Mesenchymal stem cell (in vitro differentiated cells and primary cell): ENCODE results near the gene FBRSL1.
"Not testable (repeated sequence)": the region's sequence is repeated elsewhere in the genome, so short reads cannot be mapped to it uniquely, and the experiment has no call there.

ENCODE experiments used
- DNase-seq: peaks from one replicate; pipeline ENCODE4 v3.0.0-alpha.2; 2013
- H2AFZ ChIP-seq: one replicate; pipeline ENCODE4 v1.6.1; 2013; ENCODE audit warnings: low read depth, mild to moderate bottlenecking, control low read depth, inconsistent platforms, low read length, moderate library complexity
- H2AK5ac ChIP-seq: 2 replicates; pipeline ENCODE4 v1.6.1; 2013; ENCODE audit warnings: low read length, moderate library complexity, mild to moderate bottlenecking, inconsistent platforms; ENCODE audit not compliant: severe bottlenecking
- H2BK120ac ChIP-seq: one replicate; pipeline ENCODE4 v1.6.1; 2013; ENCODE audit warnings: low read depth, mild to moderate bottlenecking, inconsistent platforms, low read length, moderate library complexity
- H2BK12ac ChIP-seq, 2 experiments: one replicate each; pipeline ENCODE4 v1.6.1; 2013; ENCODE audit warnings: inconsistent platforms in 2 of 2, low read length in 2 of 2, mild to moderate bottlenecking in 2 of 2, moderate library complexity in 2 of 2, control low read depth in 1 of 2
- H2BK15ac ChIP-seq: one replicate; pipeline ENCODE4 v1.6.1; 2013; ENCODE audit warnings: mild to moderate bottlenecking, low read depth, inconsistent platforms; ENCODE audit not compliant: poor library complexity, severe bottlenecking
- H2BK5ac ChIP-seq: 2 replicates; pipeline ENCODE4 v1.6.1; 2013; ENCODE audit warnings: low read depth, mild to moderate bottlenecking, low read length, control low read depth, inconsistent platforms; ENCODE audit not compliant: poor library complexity, severe bottlenecking
- H3K14ac ChIP-seq, 2 experiments: one replicate each; pipeline ENCODE4 v1.6.1; 2013; ENCODE audit warnings: inconsistent platforms in 2 of 2, low read length in 2 of 2, control low read depth in 1 of 2, mild to moderate bottlenecking in 1 of 2, moderate library complexity in 1 of 2
- H3K18ac ChIP-seq, 2 experiments: one replicate each; pipeline ENCODE4 v1.6.1; 2013; ENCODE audit warnings: inconsistent platforms in 2 of 2, low read length in 2 of 2, control low read depth in 1 of 2, low read depth in 1 of 2, mild to moderate bottlenecking in 1 of 2
- H3K23ac ChIP-seq, 2 experiments: one replicate each; pipeline ENCODE4 v1.6.1; 2013; ENCODE audit warnings: inconsistent platforms in 2 of 2, low read length in 2 of 2, mild to moderate bottlenecking in 2 of 2, moderate library complexity in 2 of 2, control low read depth in 1 of 2
- H3K27ac ChIP-seq: 2 replicates; pipeline ENCODE4 v1.5.1; 2013; ENCODE audit warnings: mild to moderate bottlenecking, moderate library complexity, low read length, control low read depth, inconsistent platforms; ENCODE audit not compliant: poor library complexity, severe bottlenecking
- H3K27me3 ChIP-seq, 2 experiments: 2 replicates each; pipeline versions ENCODE4 v1.6.1 to v1.7.0; 2013; ENCODE audit warnings: low read length in 2 of 2, mild to moderate bottlenecking in 2 of 2, moderate library complexity in 2 of 2, control low read depth in 1 of 2, inconsistent platforms in 1 of 2; ENCODE audit not compliant: control insufficient read depth in 1 of 2, insufficient read depth in 1 of 2
- H3K36me3 ChIP-seq, 2 experiments: 2 replicates each; pipeline versions ENCODE4 v1.6.1 to v1.7.0; 2013; ENCODE audit warnings: low read length in 2 of 2, control low read depth in 1 of 2, inconsistent platforms in 1 of 2, low read depth in 1 of 2, mild to moderate bottlenecking in 1 of 2; ENCODE audit not compliant: insufficient read depth in 2 of 2, control insufficient read depth in 1 of 2
- H3K4ac ChIP-seq, 2 experiments: one replicate each; pipeline ENCODE4 v1.6.1; 2013; ENCODE audit warnings: inconsistent platforms in 2 of 2, low read length in 2 of 2, mild to moderate bottlenecking in 2 of 2, moderate library complexity in 2 of 2, control low read depth in 1 of 2, low read depth in 1 of 2
- H3K4me1 ChIP-seq: 2 replicates; pipeline ENCODE4 v1.6.1; 2013; ENCODE audit warnings: low read depth, low read length, control low read depth; ENCODE audit not compliant: control insufficient read depth, insufficient read depth
- H3K4me2 ChIP-seq: 2 replicates; pipeline ENCODE4 v1.6.1; 2013; ENCODE audit warnings: low read length, mild to moderate bottlenecking, inconsistent platforms; ENCODE audit not compliant: poor library complexity, severe bottlenecking
- H3K4me3 ChIP-seq, 2 experiments: 2 replicates each; pipeline versions ENCODE4 v1.5.1 to v1.7.0; 2013; ENCODE audit warnings: low read length in 2 of 2, mild to moderate bottlenecking in 2 of 2, control low read depth in 1 of 2, low read depth in 1 of 2; ENCODE audit not compliant: insufficient read depth in 1 of 2
- H3K79me1 ChIP-seq: replicated peaks from 2 replicates; pipeline ENCODE4 v1.6.1; 2013; ENCODE audit warnings: mild to moderate bottlenecking, control low read depth, low read length, inconsistent platforms; ENCODE audit not compliant: poor library complexity, severe bottlenecking
- H3K9ac ChIP-seq: 2 replicates; pipeline ENCODE4 v1.7.0; 2013; ENCODE audit warnings: mild to moderate bottlenecking, low read length, moderate library complexity
- H3K9me3 ChIP-seq: 2 replicates; pipeline ENCODE4 v1.7.0; 2013; ENCODE audit warnings: mild to moderate bottlenecking, low read length; ENCODE audit not compliant: control insufficient read depth
- H4K8ac ChIP-seq: one replicate; pipeline ENCODE4 v1.6.1; 2013; ENCODE audit warnings: inconsistent platforms, mild to moderate bottlenecking, low read length, moderate library complexity
- H4K91ac ChIP-seq: one replicate; pipeline ENCODE4 v1.6.1; 2013; ENCODE audit warnings: mild to moderate bottlenecking, low read length, inconsistent platforms
- WGBS: methylation state at CpG from one replicate; pipeline ENCODE4 v1.1.7; 2013; ENCODE audit warnings: mixed read lengths; 5-methylcytosine and 5-hydroxymethylcytosine counted together

The FBRSL1 gene

GRCh38 chr12:132474799-132475303, 15.1 kb upstream of the FBRSL1 start:
- not testable (repeated sequence) for H3K79me1 ChIP-seq, H3K14ac ChIP-seq, H3K4me3 ChIP-seq, H4K91ac ChIP-seq, H4K8ac ChIP-seq, H2AK5ac ChIP-seq, H3K18ac ChIP-seq, H3K9me3 ChIP-seq, H2BK5ac ChIP-seq, H2BK12ac ChIP-seq, H2AFZ ChIP-seq, H2BK120ac ChIP-seq, H2BK15ac ChIP-seq, H3K4me2 ChIP-seq, DNase-seq, H3K27ac ChIP-seq, H3K9ac ChIP-seq, H3K4me1 ChIP-seq, H3K36me3 ChIP-seq, H3K4ac ChIP-seq, H3K23ac ChIP-seq
- no CpG with 5 or more reads among the region's 56 CpGs for WGBS
- peaks cover 4 to 11% of the 10 kb centered on the region in 2 experiments for H3K27me3 ChIP-seq

GRCh38 chr12:132475304-132476037, 14.5 kb upstream of the FBRSL1 start:
- DNase-seq, result no peak
- WGBS, result 92% methylated on average over 32 of the region's 47 CpGs

GRCh38 chr12:132476038-132476414, 13.9 kb upstream of the FBRSL1 start:
- Histone ChIP-seq H3K4me1 (peaks cover under 1% of the 10 kb centered on the region), H3K4ac (no peak overlapping the region), H3K14ac (no peak overlapping the region), H4K8ac (no peak overlapping the region), H3K4me2 (no peak overlapping the region), H3K4me3 (no peak overlapping the region), H2BK5ac (no peak overlapping the region), H3K9ac (no peak overlapping the region), H3K36me3 (no peaks in the 10 kb centered on the region), H3K18ac (no peak overlapping the region), H3K23ac (no peak overlapping the region), H2BK12ac (no peak overlapping the region), H3K27me3 (peaks cover 10 to 22% of the 10 kb centered on the region in 2 experiments), H4K91ac (no peak overlapping the region), H2AFZ (no peak overlapping the region), H3K79me1 (no peaks in the 10 kb centered on the region), H2BK15ac (no peak overlapping the region), H2AK5ac (no peak overlapping the region), H3K27ac (no peak overlapping the region), H3K9me3 (no peaks in the 10 kb centered on the region), H2BK120ac (no peak overlapping the region)
- DNase-seq, result no peak
- 93% methylated on average over 26 of the region's 26 CpGs for WGBS

More at GRCh38 chr12:132475304-132476037, 14.5 kb upstream of the FBRSL1 start:
- H3K27me3 ChIP-seq, result peaks cover 7 to 17% of the 10 kb centered on the region in 2 experiments
- H3K4ac ChIP-seq, result no peak overlapping the region
- H3K9ac ChIP-seq, result no peak overlapping the region
- no peak overlapping the region for H2AK5ac ChIP-seq
- no peak overlapping the region for H2AFZ ChIP-seq
- H3K18ac ChIP-seq, result no peak overlapping the region
- H4K91ac ChIP-seq, result no peak overlapping the region
- no peak overlapping the region for H3K23ac ChIP-seq
- H2BK15ac ChIP-seq, result no peak overlapping the region
- H3K4me1 ChIP-seq, result peaks cover 2% of the 10 kb centered on the region
- H3K14ac ChIP-seq, result no peak overlapping the region
- H2BK5ac ChIP-seq, result no peak overlapping the region
- H2BK120ac ChIP-seq, result no peak overlapping the region
- H3K79me1 ChIP-seq, result no peaks in the 10 kb centered on the region
- H4K8ac ChIP-seq, result no peak overlapping the region
- no peak overlapping the region for H3K4me3 ChIP-seq
- H3K9me3 ChIP-seq, result no peaks in the 10 kb centered on the region
- no peaks in the 10 kb centered on the region for H3K36me3 ChIP-seq
- no peak overlapping the region for H3K4me2 ChIP-seq
- H3K27ac ChIP-seq, result no peak overlapping the region
- no peak overlapping the region for H2BK12ac ChIP-seq

- Histone ChIP-seq H4K8ac (no peak overlapping the region), H4K91ac (no peak overlapping the region), H3K27me3 (peaks cover 13 to 26% of the 10 kb centered on the region in 2 experiments), H3K9me3 (no peaks in the 10 kb centered on the region), H3K4ac (no peak overlapping the region), H2BK15ac (no peak overlapping the region), H3K36me3 (no peaks in the 10 kb centered on the region), H3K4me1 (no peaks in the 10 kb centered on the region), H2AK5ac (no peak overlapping the region), H3K79me1 (no peaks in the 10 kb centered on the region), H3K9ac (no peak overlapping the region), H2BK120ac (no peak overlapping the region), H3K4me2 (no peak overlapping the region), H2AFZ (no peak overlapping the region), H2BK5ac (no peak overlapping the region), H3K23ac (no peak overlapping the region), H3K14ac (no peak overlapping the region), H3K27ac (no peak overlapping the region), H2BK12ac (no peak overlapping the region), H3K18ac (no peak overlapping the region), H3K4me3 (no peak overlapping the region)
- 85% methylated on average over 18 of the region's 18 CpGs for WGBS
- no peak for DNase-seq
Measured at GRCh38 chr12:132476421-132476820, 13.5 kb upstream of the FBRSL1 start.
